ENCODE results near the gene UGT1A5.

DNA sequence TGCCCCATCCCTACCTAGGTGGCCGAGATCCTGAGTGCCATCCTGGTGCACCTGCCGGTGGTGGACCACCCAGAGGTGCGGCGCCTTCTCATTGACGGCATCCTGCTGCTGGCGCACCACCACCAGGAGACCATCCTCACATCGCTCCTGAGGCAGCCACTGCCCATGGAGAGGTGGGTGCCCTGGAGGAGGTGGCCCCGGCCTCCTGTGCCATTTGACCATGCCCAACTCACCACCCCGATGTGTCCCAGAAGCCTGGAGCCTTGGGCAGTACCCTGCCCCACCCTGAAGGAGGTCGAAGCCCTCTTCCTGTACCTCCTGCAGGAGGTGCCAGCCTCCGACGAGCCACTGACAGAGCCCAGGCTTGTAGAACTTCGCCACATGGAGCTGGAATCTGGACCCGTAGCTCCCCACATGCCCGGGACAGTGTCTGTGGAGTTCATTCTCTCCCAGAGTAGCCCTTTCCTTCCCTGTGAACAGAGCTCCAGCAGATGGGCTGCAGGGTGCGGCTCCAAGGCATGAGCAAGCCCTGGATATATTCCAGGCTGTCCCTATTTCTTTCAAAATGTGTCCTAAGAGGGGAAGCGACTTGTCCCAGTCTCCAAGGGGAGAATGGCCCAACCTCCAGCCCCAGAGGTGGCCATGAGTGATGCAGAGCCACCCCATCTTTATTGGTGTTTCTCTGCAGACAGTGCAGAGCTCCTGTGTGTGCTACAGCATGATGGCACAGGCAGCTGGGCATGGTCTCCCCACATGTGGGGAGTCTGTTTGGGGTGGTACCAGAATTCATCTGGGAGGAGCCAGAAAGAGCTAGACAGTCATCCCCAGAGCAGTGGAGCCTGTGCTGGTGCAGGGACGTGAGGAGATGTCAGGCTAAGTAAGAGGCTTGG is 107.4 kb downstream of the UGT1A5 start:
- TF ChIP-seq YY1 (IDR thresholded peaks at IDR 0.05; ENCODE audit: low read depth) (no peak), EP300 (IDR thresholded peaks at IDR 0.05; ENCODE audit: borderline replicate concordance in 1 of 2, low read depth in 1 of 2, low read length in 1 of 2) (no peak), FOXJ3 (CRISPR knock-in tag; IDR thresholded peaks at IDR 0.05) (no peak)
- TF ChIP-seq, protein P1, sequence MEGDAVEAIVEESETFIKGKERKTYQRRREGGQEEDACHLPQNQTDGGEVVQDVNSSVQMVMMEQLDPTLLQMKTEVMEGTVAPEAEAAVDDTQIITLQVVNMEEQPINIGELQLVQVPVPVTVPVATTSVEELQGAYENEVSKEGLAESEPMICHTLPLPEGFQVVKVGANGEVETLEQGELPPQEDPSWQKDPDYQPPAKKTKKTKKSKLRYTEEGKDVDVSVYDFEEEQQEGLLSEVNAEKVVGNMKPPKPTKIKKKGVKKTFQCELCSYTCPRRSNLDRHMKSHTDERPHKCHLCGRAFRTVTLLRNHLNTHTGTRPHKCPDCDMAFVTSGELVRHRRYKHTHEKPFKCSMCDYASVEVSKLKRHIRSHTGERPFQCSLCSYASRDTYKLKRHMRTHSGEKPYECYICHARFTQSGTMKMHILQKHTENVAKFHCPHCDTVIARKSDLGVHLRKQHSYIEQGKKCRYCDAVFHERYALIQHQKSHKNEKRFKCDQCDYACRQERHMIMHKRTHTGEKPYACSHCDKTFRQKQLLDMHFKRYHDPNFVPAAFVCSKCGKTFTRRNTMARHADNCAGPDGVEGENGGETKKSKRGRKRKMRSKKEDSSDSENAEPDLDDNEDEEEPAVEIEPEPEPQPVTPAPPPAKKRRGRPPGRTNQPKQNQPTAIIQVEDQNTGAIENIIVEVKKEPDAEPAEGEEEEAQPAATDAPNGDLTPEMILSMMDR (IDR thresholded peaks at IDR 0.05) = no peak
